ENCODE data around the gene PPP2R5E.

PPP2R5E gene

DNA sequence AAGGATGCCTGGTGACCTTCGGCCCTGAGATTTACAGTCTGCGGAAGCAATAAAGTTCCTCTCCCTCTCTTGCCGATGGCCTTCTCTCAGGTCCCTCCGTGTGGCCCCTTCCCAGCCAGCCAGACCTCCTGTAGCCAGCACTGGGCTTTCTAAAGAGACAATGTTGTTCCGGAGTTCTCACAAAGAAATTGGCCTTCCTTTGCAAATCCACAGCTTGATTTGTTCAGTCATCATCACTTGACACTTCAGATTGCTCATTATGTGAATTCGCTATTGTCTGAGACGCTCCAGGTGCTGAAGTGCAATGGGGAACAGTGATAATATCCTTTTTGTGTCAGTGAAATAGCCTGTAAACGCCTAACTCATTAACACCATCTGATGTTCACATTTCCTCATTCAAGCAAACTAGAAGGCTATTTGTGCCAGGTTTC lies 180.8 kb downstream of the PPP2R5E start:
- no peak for TF ChIP-seq EZH2phosphoT487 (conservative IDR thresholded peaks at IDR 0.05; ENCODE audit: low read length)
- TF ChIP-seq, protein P1, sequence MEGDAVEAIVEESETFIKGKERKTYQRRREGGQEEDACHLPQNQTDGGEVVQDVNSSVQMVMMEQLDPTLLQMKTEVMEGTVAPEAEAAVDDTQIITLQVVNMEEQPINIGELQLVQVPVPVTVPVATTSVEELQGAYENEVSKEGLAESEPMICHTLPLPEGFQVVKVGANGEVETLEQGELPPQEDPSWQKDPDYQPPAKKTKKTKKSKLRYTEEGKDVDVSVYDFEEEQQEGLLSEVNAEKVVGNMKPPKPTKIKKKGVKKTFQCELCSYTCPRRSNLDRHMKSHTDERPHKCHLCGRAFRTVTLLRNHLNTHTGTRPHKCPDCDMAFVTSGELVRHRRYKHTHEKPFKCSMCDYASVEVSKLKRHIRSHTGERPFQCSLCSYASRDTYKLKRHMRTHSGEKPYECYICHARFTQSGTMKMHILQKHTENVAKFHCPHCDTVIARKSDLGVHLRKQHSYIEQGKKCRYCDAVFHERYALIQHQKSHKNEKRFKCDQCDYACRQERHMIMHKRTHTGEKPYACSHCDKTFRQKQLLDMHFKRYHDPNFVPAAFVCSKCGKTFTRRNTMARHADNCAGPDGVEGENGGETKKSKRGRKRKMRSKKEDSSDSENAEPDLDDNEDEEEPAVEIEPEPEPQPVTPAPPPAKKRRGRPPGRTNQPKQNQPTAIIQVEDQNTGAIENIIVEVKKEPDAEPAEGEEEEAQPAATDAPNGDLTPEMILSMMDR (IDR thresholded peaks at IDR 0.05; ENCODE audit: insufficient read depth, low read length, poor library complexity, severe bottlenecking), result no peak
- H3K4me3 ChIP-seq (ENCODE audit: insufficient read depth, low read length, poor library complexity, severe bottlenecking), result no peak overlapping the region

DNA sequence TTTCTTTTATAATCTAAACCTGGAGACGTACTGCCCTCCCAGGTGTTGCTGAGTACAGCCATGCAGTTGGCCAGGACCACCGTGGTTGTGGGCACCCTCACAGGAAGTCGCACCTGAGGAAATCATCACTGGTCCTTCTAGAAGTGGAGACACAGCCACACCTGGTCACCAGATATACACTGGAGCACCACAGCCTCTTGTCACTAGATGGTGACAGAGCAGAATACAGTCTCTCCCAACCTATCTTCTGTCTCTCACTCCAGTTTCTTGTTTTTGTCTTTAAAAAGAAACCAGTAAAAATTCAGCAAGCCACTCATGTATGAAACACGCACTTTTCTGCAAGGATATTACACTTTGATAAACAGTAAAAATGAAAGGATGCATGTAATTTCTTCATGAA lies 181.4 kb downstream of the PPP2R5E start:
- Histone ChIP-seq H3K36me3 (ENCODE audit: low read length) (no peaks in the 10 kb centered on the region), H3K4me3 (ENCODE audit: insufficient read depth, low read length, poor library complexity, severe bottlenecking) (no peak overlapping the region), H3K27me3 (ENCODE audit: low read length) (no peaks in the 10 kb centered on the region), H3K9me3 (ENCODE audit: insufficient read depth, low read length) (no peaks in the 10 kb centered on the region), H3K79me2 (ENCODE audit: insufficient read depth, low read length) (no peaks in the 10 kb centered on the region), H3K4me2 (ENCODE audit: low read depth, low read length, poor library complexity, severe bottlenecking) (no peak overlapping the region), H3F3A (ENCODE audit: insufficient read depth) (no peaks in the 10 kb centered on the region), H3K9me2 (replicated peaks; ENCODE audit: insufficient read depth, low read length) (no peaks in the 10 kb centered on the region), H2AFZ (ENCODE audit: low read depth, low read length, severe bottlenecking) (no peak overlapping the region), H4K20me1 (ENCODE audit: low read depth, low read length) (no peaks in the 10 kb centered on the region), H3K9ac (ENCODE audit: low read length) (no peak overlapping the region), H3K27ac (ENCODE audit: low read depth, low read length) (no peak overlapping the region)
- TF ChIP-seq, protein P1 (IDR thresholded peaks at IDR 0.05; ENCODE audit: insufficient read depth, low read length, poor library complexity, severe bottlenecking), result peak; percentile 18
- no peak for TF ChIP-seq EZH2phosphoT487 (conservative IDR thresholded peaks at IDR 0.05; ENCODE audit: low read length)

More for the DNA sequence above, 180.8 kb downstream of the PPP2R5E start:
- H3K9me3 ChIP-seq (ENCODE audit: insufficient read depth, low read length), result no peaks in the 10 kb centered on the region
- no peaks in the 10 kb centered on the region for H3K9me2 ChIP-seq (replicated peaks; ENCODE audit: insufficient read depth, low read length)
- no peak overlapping the region for H3K27ac ChIP-seq (ENCODE audit: low read depth, low read length)
- no peaks in the 10 kb centered on the region for H4K20me1 ChIP-seq (ENCODE audit: low read depth, low read length)
- no peak overlapping the region for H2AFZ ChIP-seq (ENCODE audit: low read depth, low read length, severe bottlenecking)
- H3F3A ChIP-seq (ENCODE audit: insufficient read depth), result no peaks in the 10 kb centered on the region
- no peaks in the 10 kb centered on the region for H3K79me2 ChIP-seq (ENCODE audit: insufficient read depth, low read length)
- H3K36me3 ChIP-seq (ENCODE audit: low read length), result no peaks in the 10 kb centered on the region
- H3K4me2 ChIP-seq (ENCODE audit: low read depth, low read length, poor library complexity, severe bottlenecking), result no peak overlapping the region
- H3K9ac ChIP-seq (ENCODE audit: low read length), result no peak overlapping the region
- no peaks in the 10 kb centered on the region for H3K27me3 ChIP-seq (ENCODE audit: low read length)

DNA sequence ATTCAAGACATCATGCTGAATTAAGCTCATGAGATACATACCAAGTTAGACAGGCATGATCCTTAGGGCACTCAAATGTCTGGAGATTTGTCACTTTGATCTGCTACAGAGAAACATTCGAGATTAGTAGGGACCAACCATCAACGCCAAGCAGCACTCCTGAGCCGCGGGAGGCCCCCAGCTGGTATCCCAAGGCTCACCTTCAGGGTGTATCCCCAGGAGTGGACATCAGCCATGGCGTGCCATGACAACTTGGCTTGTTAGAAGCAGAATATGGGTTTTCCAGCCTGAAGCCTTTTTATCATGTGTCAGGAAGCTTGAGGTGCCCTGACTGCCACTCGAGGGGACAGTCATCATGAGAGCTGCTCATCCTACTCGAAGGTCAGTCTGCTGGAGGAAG lies 185.3 kb downstream of the PPP2R5E start:
- Histone ChIP-seq H3K79me2 (ENCODE audit: insufficient read depth, low read length) (no peaks in the 10 kb centered on the region), H3K27ac (ENCODE audit: low read depth, low read length) (no peak overlapping the region), H4K20me1 (ENCODE audit: low read depth, low read length) (no peaks in the 10 kb centered on the region), H3K27me3 (ENCODE audit: low read length) (no peaks in the 10 kb centered on the region), H2AFZ (ENCODE audit: low read depth, low read length, severe bottlenecking) (no peak overlapping the region), H3K9ac (ENCODE audit: low read length) (no peak overlapping the region), H3K36me3 (ENCODE audit: low read length) (no peaks in the 10 kb centered on the region), H3K9me2 (replicated peaks; ENCODE audit: insufficient read depth, low read length) (no peaks in the 10 kb centered on the region), H3F3A (ENCODE audit: insufficient read depth) (no peaks in the 10 kb centered on the region), H3K4me2 (ENCODE audit: low read depth, low read length, poor library complexity, severe bottlenecking) (no peak overlapping the region), H3K9me3 (ENCODE audit: insufficient read depth, low read length) (no peaks in the 10 kb centered on the region), H3K4me3 (ENCODE audit: insufficient read depth, low read length, poor library complexity, severe bottlenecking) (no peak overlapping the region)
- no peak for TF ChIP-seq EZH2phosphoT487 (conservative IDR thresholded peaks at IDR 0.05; ENCODE audit: low read length)
- TF ChIP-seq, protein P1 (IDR thresholded peaks at IDR 0.05; ENCODE audit: insufficient read depth, low read length, poor library complexity, severe bottlenecking), result no peak
